ENCODE results near the gene PLSCR4.

Gene PLSCR4

DNA sequence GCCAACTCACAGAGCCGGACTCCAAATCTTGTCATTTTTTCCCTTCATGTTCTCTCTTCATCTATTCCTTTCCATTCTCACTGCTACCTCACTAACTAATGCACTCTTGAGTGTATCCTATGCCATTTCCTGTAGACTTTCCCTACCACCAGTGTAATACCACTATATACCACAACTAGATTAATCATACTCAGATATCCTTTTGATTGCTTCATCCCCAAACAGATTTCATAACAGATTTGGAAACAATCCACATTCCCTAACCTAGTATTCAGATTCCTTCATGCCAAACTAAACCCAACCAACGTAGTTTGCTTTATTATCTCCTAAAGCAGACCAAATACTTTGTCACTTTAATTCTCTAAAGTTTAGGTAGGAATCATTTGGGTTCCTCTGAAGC is 87.3 kb downstream of the PLSCR4 start:
- DNase-seq, result no peak

DNA sequence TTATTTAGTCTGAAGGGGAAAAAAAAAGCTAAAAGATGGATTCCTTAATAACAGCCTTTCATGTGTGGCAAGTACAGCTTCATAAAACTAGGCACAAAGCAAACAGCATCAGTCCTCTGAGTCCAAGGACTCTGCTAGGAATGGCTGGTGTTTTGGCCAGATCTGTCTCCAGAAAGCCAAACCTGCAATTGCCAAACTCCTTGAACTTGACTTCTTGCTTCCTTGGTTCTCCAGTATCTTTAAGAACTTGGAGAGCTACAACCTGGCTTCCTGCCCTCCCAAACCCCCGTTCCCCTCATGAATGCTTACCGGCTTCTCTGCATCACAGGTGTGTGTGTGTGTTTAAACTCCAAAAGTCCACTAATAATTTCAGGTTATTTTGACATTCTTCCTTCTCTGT is 88.3 kb downstream of the PLSCR4 start:
- no peak for DNase-seq

DNA sequence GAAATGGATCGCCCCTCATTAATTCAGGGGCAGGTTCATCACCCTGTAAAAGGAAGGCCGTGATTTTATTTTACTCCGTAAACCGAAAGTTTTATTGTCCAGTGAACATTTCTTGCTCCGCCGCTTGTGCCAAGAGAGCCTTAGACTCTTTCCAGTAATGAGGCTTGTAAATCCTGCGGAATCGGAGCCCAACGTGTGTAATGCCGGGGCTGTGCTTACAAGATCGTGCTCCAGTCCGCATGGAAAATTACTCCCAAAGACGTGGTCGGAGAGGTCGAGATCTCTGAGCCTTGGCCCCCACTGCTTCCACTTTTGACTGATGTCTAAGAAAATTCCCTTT is 89.3 kb downstream of the PLSCR4 start:
- DNase-seq, result peak in 17 of 51 donors; percentile 3 to 65 (median 27)

DNA sequence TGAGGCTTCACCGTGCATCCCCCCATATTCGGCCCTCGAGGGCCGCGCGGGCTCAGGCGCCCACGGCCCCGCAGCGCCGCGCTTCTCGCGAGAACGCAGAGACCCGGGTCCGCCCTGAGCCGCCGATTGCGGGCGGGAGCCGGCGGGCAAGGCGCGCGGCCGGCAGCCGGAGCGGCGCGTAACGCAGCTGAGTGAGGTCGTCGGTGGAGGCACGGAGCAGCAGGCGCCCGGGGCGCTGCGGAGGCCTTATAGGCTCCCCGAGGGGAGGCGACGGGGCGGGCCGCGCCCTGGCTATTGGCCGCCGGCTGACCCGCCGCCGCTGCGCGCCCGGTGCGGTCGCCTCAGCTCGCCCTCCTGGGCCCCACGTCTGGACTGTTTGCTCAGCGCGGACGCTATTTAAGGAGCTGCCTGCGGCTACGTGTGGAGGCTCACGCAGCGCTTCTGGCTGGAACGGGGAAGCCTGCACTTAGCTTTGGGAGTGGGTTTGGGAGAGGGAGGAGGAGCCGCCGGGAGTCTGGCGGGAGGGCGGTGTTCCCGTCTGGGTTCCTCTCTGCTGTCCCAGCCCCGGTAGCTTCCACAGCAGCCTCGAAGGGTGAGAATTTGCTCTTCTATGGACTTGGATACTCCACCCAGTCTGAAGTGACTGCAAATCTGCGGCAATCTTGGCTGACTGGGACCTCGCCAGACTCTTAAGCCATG is 89.8 kb downstream of the PLSCR4 start, which contains the start of gene PLOD2:
PLOD2 (minus strand) TSS at position 221 of the 699 bp plus-strand sequence; CDS start at position 26, 195 bp downstream.
- peak in 47 of 51 donors; percentile 31 to 86 (median 58) for DNase-seq

DNA sequence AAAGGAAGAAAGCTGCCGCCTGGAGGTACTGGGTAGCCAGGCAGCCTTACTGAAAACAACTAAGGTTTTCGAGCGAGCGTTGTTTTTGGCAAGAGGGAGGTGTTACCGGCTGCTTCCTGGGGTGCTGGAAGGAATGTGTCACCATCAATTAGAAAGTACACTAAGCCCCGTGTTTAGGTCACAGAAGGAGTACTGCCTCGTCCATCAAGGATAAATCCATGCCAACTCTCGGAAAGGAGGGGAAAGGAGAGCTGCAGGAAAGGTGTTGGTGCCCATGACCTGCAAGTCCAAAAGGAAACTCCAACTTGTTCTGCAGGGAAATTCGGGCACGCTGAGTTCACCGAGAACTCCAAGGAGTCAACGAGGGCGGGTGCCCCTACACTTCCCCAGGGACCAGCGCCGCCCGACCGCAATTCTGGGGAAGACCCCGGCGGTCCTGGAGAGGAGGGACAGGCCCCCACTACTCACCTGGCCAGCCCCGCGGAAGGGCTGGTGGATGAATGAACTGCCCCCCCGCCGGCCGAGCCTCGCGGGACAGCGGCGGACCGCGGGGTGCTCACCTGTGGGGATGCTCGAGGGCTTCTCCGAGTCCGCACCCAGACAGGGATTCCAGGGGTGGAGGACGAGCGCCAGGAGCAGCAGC is 90.5 kb downstream of the PLSCR4 start:
- peak in 44 of 51 donors; percentile 5 to 80 (median 45) for DNase-seq

DNA sequence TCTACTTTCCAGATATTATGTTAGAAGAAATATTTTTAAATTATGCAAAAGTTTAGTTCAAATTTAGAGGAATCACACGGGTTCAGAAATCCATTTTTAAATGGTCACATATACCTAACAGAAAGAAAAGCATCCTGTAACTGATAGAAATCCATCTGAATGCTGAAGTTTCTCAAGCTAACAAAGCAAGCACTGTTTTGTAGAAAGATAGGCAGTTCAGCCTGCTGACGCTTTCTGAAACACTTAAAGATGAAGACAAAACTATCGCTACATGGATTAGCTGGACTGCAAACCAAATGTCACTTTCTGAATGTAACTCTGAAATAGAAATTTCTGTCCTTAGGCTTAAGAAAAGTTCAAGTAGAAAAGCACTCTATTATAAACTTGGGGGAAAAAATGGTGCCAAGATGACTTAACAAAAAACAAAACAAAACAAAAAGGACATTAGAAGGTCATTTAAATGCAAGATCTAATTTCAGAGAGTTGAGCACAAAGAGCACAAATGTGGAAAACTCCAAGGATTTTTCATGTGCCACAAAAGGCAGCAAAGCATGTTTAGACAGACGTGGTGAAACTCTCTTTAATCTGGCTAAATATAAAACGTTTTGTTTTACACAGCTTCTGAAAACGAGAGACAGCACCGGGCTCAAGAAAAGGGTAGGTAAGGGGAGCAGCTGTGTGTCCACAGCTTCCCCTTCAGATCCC is 91.1 kb downstream of the PLSCR4 start:
- peak in 1 of 51 donors; percentile 50 for DNase-seq

DNA sequence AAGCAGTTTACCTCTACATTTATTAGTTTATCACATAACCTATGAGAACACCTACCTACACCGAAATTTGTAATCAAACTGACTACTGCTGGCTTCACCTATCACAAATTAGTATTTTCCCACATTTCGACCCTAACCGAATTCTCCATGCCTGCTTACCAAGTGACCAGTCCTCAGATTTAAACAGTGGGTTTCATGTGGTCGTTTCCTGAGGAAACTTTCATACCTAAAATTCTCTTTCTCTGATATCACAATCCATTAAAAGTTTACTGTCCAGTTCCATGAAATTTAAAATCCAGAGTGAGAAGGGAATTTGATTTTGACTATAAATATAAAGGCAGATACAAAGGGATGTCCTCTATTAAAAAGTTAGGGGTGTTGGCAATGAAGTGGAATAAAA is 91.9 kb downstream of the PLSCR4 start:
- DNase-seq, result peak in 2 of 51 donors; percentile 5 to 7

DNA sequence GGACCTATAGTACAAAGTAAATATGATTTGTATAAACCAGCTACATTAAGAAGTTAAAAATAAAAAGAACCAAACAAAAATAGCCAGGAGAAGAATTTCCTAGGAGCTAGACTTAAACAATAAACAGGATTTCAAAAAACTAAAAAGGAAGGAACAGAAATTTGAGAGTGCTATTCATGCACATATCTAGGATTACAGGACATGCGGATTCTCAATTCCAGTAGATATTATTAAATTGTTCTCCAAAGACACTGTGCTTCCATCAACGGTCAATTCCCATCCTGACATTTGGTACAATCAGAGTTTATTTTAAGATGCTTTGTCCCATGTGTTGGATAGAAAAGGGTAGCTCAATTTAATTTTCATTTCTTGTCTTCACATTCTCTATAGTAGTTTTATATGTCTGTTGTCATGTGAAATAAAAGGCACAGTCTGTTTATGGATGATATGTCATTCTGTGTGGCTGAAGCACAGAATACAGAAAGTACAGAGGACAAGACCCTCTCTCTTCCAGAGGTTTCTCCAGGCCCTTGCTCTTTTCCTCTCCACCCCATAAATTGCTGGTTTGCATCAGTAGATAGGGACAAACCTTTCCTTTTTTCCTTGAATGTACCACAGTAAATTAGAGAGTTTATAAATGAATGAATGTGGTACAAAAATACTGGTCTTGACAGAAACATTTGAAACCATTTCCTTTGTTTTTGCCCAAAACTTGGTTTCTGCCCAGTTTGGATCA is 93.4 kb downstream of the PLSCR4 start:
- DNase-seq, result no peak

DNA sequence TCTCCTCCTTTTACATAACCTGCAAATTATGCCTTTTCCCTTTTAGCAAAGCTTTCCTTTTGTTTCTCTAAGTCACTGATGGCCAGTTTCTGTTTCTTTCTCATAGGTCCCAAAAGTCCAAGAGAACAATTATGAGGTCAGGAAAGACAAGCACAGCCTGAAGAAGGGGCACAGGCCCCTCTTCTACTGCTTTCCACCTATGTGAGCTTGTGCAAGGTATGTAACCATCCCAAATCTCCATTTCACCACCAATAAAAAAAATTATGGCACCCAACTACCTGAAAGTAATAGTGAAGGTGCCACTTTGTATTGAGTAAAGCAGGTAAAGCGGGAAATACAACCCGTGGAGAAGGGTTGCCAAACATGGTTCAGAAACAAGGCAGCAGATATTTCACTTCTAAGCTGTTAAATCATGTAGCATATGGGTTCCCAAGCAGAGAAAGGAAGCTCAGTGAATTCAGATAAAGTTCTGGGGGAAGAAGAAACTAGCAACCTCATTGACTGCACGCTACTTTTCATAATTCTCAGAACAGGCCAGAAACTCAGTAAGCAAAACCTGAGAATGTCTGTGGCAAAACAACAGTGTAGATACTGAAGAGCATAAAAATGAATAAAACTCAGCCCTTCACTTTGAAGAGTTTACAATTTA is 94.1 kb downstream of the PLSCR4 start:
- peak in 1 of 51 donors; percentile 11 for DNase-seq

DNA sequence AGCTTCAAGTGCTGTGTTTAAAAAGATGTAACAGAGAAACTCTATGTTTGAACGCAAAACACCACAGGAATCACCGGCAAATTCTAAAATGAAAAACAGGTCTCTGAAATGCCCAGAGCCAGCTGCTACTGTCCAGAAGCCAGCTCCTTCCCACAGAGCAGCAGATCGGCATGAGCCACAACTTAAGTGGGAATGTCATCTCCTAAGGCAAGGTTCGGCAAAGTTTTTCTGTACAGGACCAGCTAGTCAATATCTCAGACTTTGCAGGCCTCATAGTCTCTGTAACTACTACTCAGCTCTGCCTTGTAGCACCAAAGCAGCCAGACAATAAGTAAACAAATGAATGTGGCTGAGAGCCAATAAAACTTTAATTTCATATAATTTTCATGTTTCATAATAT is 94.8 kb downstream of the PLSCR4 start:
- peak in 10 of 51 donors; percentile 3 to 29 (median 9) for DNase-seq

DNA sequence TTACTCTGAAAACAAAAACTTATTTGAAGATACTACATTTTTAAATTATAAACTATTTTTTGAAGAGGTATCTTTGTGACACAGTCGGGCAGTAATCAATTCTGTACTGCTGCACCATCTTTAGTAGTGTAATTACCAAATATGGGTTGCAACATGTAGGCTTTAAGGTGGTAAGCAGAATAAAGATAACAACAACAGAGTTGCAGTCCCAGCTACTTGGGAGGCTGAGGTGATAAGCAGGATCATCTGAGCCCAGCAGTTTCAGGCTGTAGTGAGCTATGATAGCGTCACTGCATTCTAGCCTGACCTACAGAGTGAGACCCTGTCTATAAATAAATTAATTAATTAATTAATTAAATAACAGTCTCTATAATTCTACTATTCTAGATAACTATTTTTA is 95.9 kb downstream of the PLSCR4 start:
- no peak for DNase-seq

DNA sequence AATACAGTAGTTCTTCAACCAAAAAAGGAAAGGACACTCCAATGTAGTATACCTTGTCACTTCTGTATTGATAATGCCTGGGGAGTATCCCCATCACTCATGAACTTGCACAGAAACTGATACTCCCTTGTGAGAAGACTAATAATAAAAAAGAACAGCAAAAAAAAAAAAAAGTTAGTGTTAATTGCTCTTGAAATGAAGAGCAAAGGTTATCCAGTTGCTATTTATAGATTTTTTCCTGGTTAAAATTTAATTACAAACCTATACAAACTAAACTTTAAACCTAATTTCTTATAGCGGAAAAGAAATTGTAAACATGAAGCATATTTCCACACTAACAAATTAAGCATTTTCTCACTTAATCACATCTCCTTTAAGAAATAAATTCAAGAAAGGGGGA is 96.6 kb downstream of the PLSCR4 start:
- DNase-seq, result no peak

DNA sequence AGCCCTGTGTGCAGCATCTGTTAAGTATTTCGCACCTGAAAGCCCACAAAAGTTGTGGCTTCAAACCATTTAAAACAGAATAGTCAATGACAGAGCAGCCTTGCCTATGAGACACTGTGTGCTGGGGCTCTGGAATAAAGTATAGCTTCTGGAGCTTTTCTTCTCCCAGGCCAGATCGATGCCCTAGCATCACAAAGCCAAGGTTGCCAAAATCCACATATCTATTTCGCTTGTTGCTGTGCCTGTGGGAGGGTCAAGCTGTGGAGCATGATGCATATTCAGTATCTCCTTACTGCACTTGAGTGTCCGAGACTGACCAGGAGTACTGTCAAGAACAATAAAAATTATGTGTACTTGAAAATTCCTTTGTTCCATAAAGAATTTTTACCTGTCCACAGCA is 97.5 kb downstream of the PLSCR4 start:
- DNase-seq, result no peak

DNA sequence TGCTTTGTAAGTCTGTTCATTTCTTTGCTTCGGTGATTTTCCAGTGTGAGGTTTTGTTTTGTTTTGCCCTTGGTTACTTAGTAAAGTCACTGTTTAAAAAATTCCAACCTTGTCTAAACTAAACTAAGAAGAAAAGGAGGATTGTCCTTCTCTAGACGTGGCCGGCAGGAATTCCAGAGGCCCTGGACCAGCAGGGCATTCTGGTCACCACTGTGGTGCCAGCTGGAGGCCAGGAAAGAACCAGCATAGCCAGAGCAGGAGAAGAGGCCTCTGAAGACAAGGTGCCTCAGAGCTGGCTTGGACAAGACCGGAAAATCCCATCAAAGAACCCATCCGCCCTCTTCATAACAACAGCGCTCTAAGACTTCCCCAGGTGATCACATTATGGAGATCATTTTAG is 98.1 kb downstream of the PLSCR4 start:
- DNase-seq, result peak in 7 of 51 donors; percentile 3 to 13 (median 6)

DNA sequence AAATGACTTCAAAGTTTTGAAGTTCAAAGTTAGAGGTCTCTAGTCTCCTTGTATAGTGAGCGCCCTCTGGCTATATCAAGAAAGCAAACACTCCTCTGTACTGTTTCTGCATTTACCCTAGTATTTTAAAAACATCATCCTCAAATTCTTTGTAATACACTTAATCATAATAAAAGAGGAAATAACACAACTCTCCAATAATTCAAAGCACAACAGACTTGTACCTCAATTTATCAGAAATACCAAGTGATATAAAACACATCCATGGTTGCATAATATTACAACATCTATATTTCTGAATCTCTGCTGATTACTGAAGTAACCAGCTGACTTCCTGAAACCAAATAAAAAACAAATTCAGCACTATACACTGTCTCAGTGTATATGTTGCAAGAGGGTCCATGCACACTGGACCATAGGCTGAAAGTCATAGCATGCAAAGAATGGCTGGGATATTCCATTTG is 102.4 kb downstream of the PLSCR4 start:
- no peak for DNase-seq

DNA sequence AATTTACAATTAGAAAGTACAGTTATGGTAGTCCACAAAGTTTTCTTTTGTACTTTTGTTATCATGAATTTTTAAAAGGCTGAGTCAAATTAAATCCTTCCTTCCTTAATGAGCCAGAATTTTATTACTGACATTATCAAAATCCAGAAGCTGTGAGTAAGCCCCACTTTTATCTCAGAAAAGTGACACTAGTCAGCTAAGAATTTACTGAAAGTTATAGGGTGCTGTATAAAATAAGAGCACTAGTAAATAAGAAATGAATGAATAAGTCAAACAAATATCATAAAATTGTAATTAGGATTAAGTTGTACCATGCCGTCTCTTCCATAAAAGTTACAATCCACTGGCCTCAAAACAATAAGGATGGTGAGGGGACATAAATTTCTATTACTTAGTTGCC is 105.3 kb downstream of the PLSCR4 start:
- DNase-seq, result no peak

DNA sequence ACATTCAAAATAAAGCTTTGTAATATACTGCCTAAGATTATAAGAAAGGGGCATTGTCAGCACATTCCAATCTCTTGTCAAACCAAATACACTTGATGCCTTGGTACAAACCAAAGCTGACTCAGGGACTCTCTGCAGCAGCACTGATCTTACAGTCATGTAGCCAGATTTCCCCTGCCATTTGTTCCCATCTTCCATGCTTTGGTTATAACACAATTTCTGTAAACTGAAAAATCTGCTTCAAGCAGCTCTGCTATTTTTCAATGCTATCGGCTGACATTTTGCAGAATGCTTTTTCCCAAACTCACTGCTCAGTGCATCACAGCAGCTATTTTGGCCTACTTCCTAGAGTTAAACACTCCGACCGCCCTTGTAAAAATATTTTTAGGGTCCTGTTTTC is 108.1 kb downstream of the PLSCR4 start:
- DNase-seq, result peak in 4 of 51 donors; percentile 9 to 36 (median 11)

Data from hypothalamus (tissue), 51 donors.